Measurements from ENCODE around the gene PEX1. TPM values are rescaled to one million over a fixed set of nuclear protein-coding genes. Genes with fewer than 3 reads are reported as not detected.

The PEX1 gene
- polyA plus RNA-seq, 3 donors: 2.8 to 10.8 (median 2.9) TPM

GRCh38 chr7:92503767-92504166 lies 24.6 kb downstream of the PEX1 start:
- no peaks in the 10 kb centered on the region for H3K79me2 ChIP-seq (ENCODE audit: insufficient read depth, low read length)
- no peak for TF ChIP-seq CTCF (IDR thresholded peaks at IDR 0.05)
- WGBS (ENCODE audit: insufficient coverage): 88% methylated on average over 1 of the region's 2 CpGs
- no peak overlapping the region for H3K9ac ChIP-seq (ENCODE audit: insufficient read depth, low read length, poor library complexity, severe bottlenecking)
- peaks cover 16 to 62% of the 10 kb centered on the region in 2 donors for H3K36me3 ChIP-seq (replicated peaks in 1 of 2; ENCODE audit: control insufficient read depth in 1 of 2, insufficient read depth in 2 of 2, low read length in 2 of 2)
- no peaks in the 10 kb centered on the region for H3K9me3 ChIP-seq (replicated peaks in 1 of 2; ENCODE audit: control insufficient read depth in 1 of 2, insufficient read depth in 1 of 2, low read length in 2 of 2)
- no peak overlapping the region for H3K4me3 Mint-ChIP-seq
- H3K27me3 Mint-ChIP-seq (ENCODE audit: low read depth in 3 of 3): no peaks in the 10 kb centered on the region
- H3K27ac Mint-ChIP-seq: no peak overlapping the region
- no peaks in the 10 kb centered on the region for H3K27me3 ChIP-seq (ENCODE audit: control insufficient read depth in 2 of 2, insufficient read depth in 2 of 2, low read length in 2 of 2)
- no peaks in the 10 kb centered on the region for H3K4me1 ChIP-seq (ENCODE audit: control insufficient read depth in 1 of 2, insufficient read depth in 2 of 2, low read length in 2 of 2)
- H3K4me3 ChIP-seq (replicated peaks in 1 of 3; ENCODE audit: low read depth in 2 of 3, low read length in 3 of 3): no peak overlapping the region
- H3K36me3 Mint-ChIP-seq: peaks cover 48 to 49% of the 10 kb centered on the region in 2 donors
- no peak for DNase-seq
- H4K20me1 ChIP-seq (ENCODE audit: insufficient read depth, low read length): no peaks in the 10 kb centered on the region
- H3K9me3 Mint-ChIP-seq: no peaks in the 10 kb centered on the region
- H2AFZ ChIP-seq (ENCODE audit: insufficient read depth, low read depth, low read length, poor library complexity, severe bottlenecking): no peak overlapping the region
- no peaks in the 10 kb centered on the region for H3K4me1 Mint-ChIP-seq
- no peak overlapping the region for H3K27ac ChIP-seq (ENCODE audit: low read depth in 1 of 2, low read length in 2 of 2)
- intact Hi-C loops (cut with micrococcal nuclease): no loop called here
- H3K4me2 ChIP-seq (replicated peaks; ENCODE audit: extremely low read depth, low read length, poor library complexity, severe bottlenecking): no peak overlapping the region

DNA sequence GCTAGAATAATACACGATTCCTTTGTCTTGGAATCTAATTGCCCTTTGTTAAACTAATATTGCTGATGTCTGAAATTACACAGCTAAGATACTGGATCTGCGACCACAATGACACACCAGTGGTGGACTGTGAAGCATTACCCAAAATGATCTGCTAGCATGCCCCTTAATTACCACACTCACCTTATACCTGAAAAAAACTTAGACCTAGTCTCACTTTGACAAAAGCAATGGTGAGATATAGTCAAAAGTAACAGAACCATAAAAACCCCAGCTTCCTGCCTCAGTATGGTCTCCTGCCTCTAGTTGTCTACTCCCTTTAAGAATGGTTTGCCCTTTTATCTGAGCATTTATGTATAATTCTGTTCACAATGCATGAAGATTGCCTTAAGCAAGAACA lies 29.8 kb downstream of the PEX1 start:
- no peak overlapping the region for H3K4me2 ChIP-seq (replicated peaks; ENCODE audit: extremely low read depth, low read length, poor library complexity, severe bottlenecking)
- no peak for DNase-seq
- H3K36me3 ChIP-seq (replicated peaks in 1 of 2; ENCODE audit: control insufficient read depth in 1 of 2, insufficient read depth in 2 of 2, low read length in 2 of 2): peaks cover 24 to 77% of the 10 kb centered on the region in 2 donors
- Mint-ChIP-seq H3K4me1 (no peaks in the 10 kb centered on the region), H3K27ac (no peak overlapping the region), H3K36me3 (peaks cover 49 to 58% of the 10 kb centered on the region in 2 donors), H3K4me3 (no peak overlapping the region), H3K27me3 (ENCODE audit: low read depth in 3 of 3) (no peaks in the 10 kb centered on the region), H3K9me3 (no peaks in the 10 kb centered on the region)
- no peak overlapping the region for H3K9ac ChIP-seq (ENCODE audit: insufficient read depth, low read length, poor library complexity, severe bottlenecking)
- WGBS (ENCODE audit: insufficient coverage): no CpG with 5 or more reads among the region's 2 CpGs
- no peaks in the 10 kb centered on the region for H3K79me2 ChIP-seq (ENCODE audit: insufficient read depth, low read length)
- no peak for TF ChIP-seq CTCF (IDR thresholded peaks at IDR 0.05)
- no peaks in the 10 kb centered on the region for H4K20me1 ChIP-seq (ENCODE audit: insufficient read depth, low read length)
- H2AFZ ChIP-seq (ENCODE audit: insufficient read depth, low read depth, low read length, poor library complexity, severe bottlenecking): no peak overlapping the region
- intact Hi-C loops (cut with micrococcal nuclease): no loop called here
- H3K27ac ChIP-seq (ENCODE audit: low read depth in 1 of 2, low read length in 2 of 2): no peak overlapping the region
- H3K4me1 ChIP-seq (ENCODE audit: control insufficient read depth in 1 of 2, insufficient read depth in 2 of 2, low read length in 2 of 2): no peaks in the 10 kb centered on the region
- no peaks in the 10 kb centered on the region for H3K27me3 ChIP-seq (ENCODE audit: control insufficient read depth in 2 of 2, insufficient read depth in 2 of 2, low read length in 2 of 2)
- no peaks in the 10 kb centered on the region for H3K9me3 ChIP-seq (replicated peaks in 1 of 2; ENCODE audit: control insufficient read depth in 1 of 2, insufficient read depth in 1 of 2, low read length in 2 of 2)
- no peak overlapping the region for H3K4me3 ChIP-seq (replicated peaks in 1 of 3; ENCODE audit: low read depth in 2 of 3, low read length in 3 of 3)

Data from CD14-positive monocyte (primary cell).